Keratinocyte (primary cell): ENCODE measurements around the gene FAT1.

Experiments used
- CTCF ChIP-seq, 3 experiments: IDR thresholded peaks in 1 of 3; conservative IDR thresholded peaks in 1 of 3; optimal IDR thresholded peaks in 1 of 3; 2 replicates in 2 of 3; 3 replicates in 1 of 3; pipeline versions ENCODE3 to v1.5.1; 2011; ENCODE audit warnings: low read length in 3 of 3, mild to moderate bottlenecking in 3 of 3, moderate library complexity in 2 of 3, control low read depth in 1 of 3, inconsistent platforms in 1 of 3; ENCODE audit not compliant: insufficient read depth in 2 of 3; ENCODE audit errors: extremely low read depth in 1 of 3
- EZH2 ChIP-seq: IDR thresholded peaks from one replicate; pipeline ENCODE4 v1.6.1; 2012; ENCODE audit warnings: inconsistent platforms, mild to moderate bottlenecking, low read length, moderate library complexity

- TF ChIP-seq CTCF (optimal IDR thresholded peaks at IDR 0.05 in 1 of 3, IDR thresholded peaks at IDR 0.05 in 1 of 3, conservative IDR thresholded peaks at IDR 0.05 in 1 of 3; ENCODE audit: extremely low read depth in 1 of 3, insufficient read depth in 2 of 3, low read length in 3 of 3) (no peak), EZH2 (no peak)
Measured at GRCh38 chr4:186592966-186593586, 130.6 kb downstream of the FAT1 start.
